ENCODE results near the gene SMARCD3.

DNA sequence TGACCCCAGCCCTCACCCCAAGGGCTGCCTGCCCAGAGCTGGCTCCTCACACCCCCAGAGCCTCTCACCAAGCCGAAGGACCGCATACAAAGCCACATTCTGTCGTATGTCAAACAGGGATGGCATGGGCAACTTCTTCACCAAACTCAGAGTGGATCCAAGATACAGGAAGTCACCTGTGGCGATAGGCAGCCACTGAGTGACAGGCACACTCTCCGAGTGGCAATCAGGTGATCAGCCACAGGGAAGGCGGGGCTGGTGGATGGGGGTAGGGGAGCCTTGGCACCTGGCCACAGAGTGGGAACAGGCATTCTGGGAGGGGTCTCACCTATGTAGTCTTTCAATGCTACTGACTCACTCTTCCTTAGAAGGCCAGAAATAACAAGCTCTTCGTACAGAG lies 54.3 kb downstream of the SMARCD3 start:
- no peak for TF ChIP-seq POLR2A (IDR thresholded peaks at IDR 0.05)
- TF ChIP-seq, protein P1, sequence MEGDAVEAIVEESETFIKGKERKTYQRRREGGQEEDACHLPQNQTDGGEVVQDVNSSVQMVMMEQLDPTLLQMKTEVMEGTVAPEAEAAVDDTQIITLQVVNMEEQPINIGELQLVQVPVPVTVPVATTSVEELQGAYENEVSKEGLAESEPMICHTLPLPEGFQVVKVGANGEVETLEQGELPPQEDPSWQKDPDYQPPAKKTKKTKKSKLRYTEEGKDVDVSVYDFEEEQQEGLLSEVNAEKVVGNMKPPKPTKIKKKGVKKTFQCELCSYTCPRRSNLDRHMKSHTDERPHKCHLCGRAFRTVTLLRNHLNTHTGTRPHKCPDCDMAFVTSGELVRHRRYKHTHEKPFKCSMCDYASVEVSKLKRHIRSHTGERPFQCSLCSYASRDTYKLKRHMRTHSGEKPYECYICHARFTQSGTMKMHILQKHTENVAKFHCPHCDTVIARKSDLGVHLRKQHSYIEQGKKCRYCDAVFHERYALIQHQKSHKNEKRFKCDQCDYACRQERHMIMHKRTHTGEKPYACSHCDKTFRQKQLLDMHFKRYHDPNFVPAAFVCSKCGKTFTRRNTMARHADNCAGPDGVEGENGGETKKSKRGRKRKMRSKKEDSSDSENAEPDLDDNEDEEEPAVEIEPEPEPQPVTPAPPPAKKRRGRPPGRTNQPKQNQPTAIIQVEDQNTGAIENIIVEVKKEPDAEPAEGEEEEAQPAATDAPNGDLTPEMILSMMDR (IDR thresholded peaks at IDR 0.05): no peak
